Right lobe of liver (tissue), 4 donors: ENCODE data around the gene EXOSC6.
"Not testable (repeated sequence)": the region's sequence is repeated elsewhere in the genome, so short reads cannot be mapped to it uniquely, and the experiment has no call there.

Experiments used
- CTCF ChIP-seq, 4 donors: fragments of 200-600 bp in 3 of 4; fragments of 450-650 bp in 1 of 4; IDR thresholded peaks; one replicate each; pipeline versions ENCODE4 v1.5.1 to v1.8.0; 2016 to 2022; ENCODE audit warnings: antibody characterized with exemption in 4 of 4, mild to moderate bottlenecking in 2 of 4
- POLR2A ChIP-seq: fragments of 450-650 bp; IDR thresholded peaks from one replicate; pipeline ENCODE4 v1.6.1; 2017; ENCODE audit warnings: antibody characterized with exemption, mild to moderate bottlenecking
- donor health status: DM: no; HTN: no; CAD: no.
- donor health status: DM: no; HTN: no; CAD: no.
- donor health status: DM: no; HTN: yes; CAD: no.

DNA sequence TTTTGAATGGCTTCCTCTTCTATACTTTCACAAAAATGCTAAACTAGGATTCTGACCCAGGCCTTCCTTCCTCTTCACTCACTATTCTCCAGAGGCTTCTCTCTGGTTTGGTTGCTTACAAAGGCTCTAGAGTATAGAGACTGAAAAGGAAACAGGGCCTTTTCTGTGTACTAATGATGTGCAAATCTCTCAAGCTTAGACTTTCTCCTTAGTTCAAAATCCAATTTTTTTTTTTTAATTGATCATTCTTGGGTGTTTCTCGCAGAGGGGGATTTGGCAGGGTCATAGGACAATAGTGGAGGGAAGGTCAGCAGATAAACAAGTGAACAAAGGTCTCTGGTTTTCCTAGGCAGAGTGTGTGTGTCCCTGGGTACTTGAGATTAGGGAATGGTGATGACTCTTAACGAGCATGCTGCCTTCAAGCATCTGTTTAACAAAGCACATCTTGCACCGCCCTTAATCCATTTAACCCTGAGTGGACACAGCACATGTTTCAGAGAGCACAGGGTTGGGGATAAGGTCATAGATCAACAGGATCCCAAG lies 27.7 kb downstream of the EXOSC6 start:
- TF ChIP-seq CTCF (IDR thresholded peaks at IDR 0.05); POLR2A: not testable (repeated sequence)
